Kidney glomerular epithelial cell (primary cell): ENCODE results near the gene UNC13B.
"Not testable (repeated sequence)": the region's sequence is repeated elsewhere in the genome, so short reads cannot be mapped to it uniquely, and the experiment has no call there.

ENCODE experiments used
- DNase-seq: peaks from one replicate; lab custom pipeline; 2025; lab: John Stamatoyannopoulos, UW

The UNC13B gene

GRCh38 chr9:35163413-35163812, 1.6 kb downstream of the UNC13B start:
- no peak for DNase-seq

- no peak for DNase-seq
Measured at GRCh38 chr9:35164711-35165110, 2.9 kb downstream of the UNC13B start.

- not testable (repeated sequence) for DNase-seq
Measured at GRCh38 chr9:35167429-35167828, 5.6 kb downstream of the UNC13B start.

- no peak for DNase-seq
Measured at GRCh38 chr9:35168963-35169362, 7.2 kb downstream of the UNC13B start.

- no peak for DNase-seq
Measured at GRCh38 chr9:35172878-35173277, 11.1 kb downstream of the UNC13B start.

GRCh38 chr9:35177520-35177919, 15.7 kb downstream of the UNC13B start:
- no peak for DNase-seq

- no peak for DNase-seq
Measured at GRCh38 chr9:35179347-35180280, 17.8 kb downstream of the UNC13B start.

GRCh38 chr9:35180801-35181200, 19.0 kb downstream of the UNC13B start:
- DNase-seq, result no peak

GRCh38 chr9:35182401-35182800, 20.6 kb downstream of the UNC13B start:
- not testable (repeated sequence) for DNase-seq

GRCh38 chr9:35182996-35183754, 21.4 kb downstream of the UNC13B start:
- DNase-seq, result not testable (repeated sequence)

GRCh38 chr9:35183755-35184480, 22.1 kb downstream of the UNC13B start:
- not testable (repeated sequence) for DNase-seq

- DNase-seq, result no peak
Measured at GRCh38 chr9:35186524-35186923, 24.7 kb downstream of the UNC13B start.

GRCh38 chr9:35190203-35190602, 28.4 kb downstream of the UNC13B start:
- DNase-seq, result no peak

GRCh38 chr9:35191105-35191504, 29.3 kb downstream of the UNC13B start:
- no peak for DNase-seq

- DNase-seq, result no peak
Measured at GRCh38 chr9:35193762-35194161, 32.0 kb downstream of the UNC13B start.

- DNase-seq, result no peak
Measured at GRCh38 chr9:35195683-35196082, 33.9 kb downstream of the UNC13B start.

- no peak for DNase-seq
Measured at GRCh38 chr9:35198191-35198590, 36.4 kb downstream of the UNC13B start.

- DNase-seq, result no peak
Measured at GRCh38 chr9:35203528-35203927, 41.7 kb downstream of the UNC13B start.

GRCh38 chr9:35205340-35205739, 43.5 kb downstream of the UNC13B start:
- no peak for DNase-seq

GRCh38 chr9:35211854-35212253, 50.0 kb downstream of the UNC13B start:
- DNase-seq, result no peak

- no peak for DNase-seq
Measured at GRCh38 chr9:35220659-35221338, 59.0 kb downstream of the UNC13B start.

GRCh38 chr9:35225677-35226076, 63.9 kb downstream of the UNC13B start:
- DNase-seq, result no peak
